OCI-LY1 (cell line): ENCODE data around the gene KDM4B.

Source experiments
- EZH2 ChIP-seq: fragments of 200-600 bp; sonication (generic), shearing (Covaris generic); IDR thresholded peaks from 2 replicates; pipeline ENCODE4 v1.8.0; 2017; ENCODE audit warnings: borderline replicate concordance, mixed run types, mild to moderate bottlenecking, antibody characterized with exemption, low read length, moderate library complexity, mixed read lengths
- TF ChIP-seq, protein P1 (sequence below): fragments of 200-600 bp; sonication (generic), shearing (Covaris generic); IDR thresholded peaks from 2 replicates; pipeline ENCODE4 v1.5.1; 2017; ENCODE audit warnings: mild to moderate bottlenecking, antibody characterized with exemption, low read length, moderate library complexity, mixed read lengths

DNA sequence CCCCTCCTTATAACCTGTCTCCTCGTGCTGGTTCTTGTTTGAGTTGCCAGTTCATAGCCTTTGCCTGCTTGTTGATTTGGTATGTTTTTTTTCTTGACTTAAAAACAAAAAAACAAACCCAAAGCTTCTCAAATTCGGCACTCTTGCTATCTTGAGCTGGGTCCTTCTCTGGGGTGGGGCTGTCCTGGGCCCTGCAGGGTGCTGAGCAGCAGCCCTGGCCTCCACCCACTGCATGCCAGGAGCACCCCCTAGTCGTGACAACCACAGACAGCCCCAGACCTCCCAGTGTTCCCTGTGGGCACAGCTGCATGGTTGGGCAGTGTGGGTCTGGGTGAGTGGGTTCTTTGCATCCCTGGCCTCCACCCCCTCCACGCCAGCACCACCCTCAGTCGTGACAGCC, 27.8 kb downstream of the KDM4B start:
- TF ChIP-seq, protein P1, sequence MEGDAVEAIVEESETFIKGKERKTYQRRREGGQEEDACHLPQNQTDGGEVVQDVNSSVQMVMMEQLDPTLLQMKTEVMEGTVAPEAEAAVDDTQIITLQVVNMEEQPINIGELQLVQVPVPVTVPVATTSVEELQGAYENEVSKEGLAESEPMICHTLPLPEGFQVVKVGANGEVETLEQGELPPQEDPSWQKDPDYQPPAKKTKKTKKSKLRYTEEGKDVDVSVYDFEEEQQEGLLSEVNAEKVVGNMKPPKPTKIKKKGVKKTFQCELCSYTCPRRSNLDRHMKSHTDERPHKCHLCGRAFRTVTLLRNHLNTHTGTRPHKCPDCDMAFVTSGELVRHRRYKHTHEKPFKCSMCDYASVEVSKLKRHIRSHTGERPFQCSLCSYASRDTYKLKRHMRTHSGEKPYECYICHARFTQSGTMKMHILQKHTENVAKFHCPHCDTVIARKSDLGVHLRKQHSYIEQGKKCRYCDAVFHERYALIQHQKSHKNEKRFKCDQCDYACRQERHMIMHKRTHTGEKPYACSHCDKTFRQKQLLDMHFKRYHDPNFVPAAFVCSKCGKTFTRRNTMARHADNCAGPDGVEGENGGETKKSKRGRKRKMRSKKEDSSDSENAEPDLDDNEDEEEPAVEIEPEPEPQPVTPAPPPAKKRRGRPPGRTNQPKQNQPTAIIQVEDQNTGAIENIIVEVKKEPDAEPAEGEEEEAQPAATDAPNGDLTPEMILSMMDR, result no peak
- TF ChIP-seq EZH2, result no peak
